RWPE1 (cell line): ENCODE data around the gene ELFN2.
"Not testable (repeated sequence)": the region's sequence is repeated elsewhere in the genome, so short reads cannot be mapped to it uniquely, and the experiment has no call there.

Experiments used
- CTCF ChIA-PET: fragments of 350-600 bp; sonication (Branson Sonifier 250); formaldehyde crosslinking; extraction: SDS; loops from one replicate; lab custom pipeline; 2021; lab: Yijun Ruan, JAX
- POLR2A ChIA-PET: fragments of 400-600 bp; formaldehyde crosslinking; extraction: SDS; loops from one replicate; lab custom pipeline; 2020; ENCODE audit warnings: antibody characterized with exemption; ENCODE audit not compliant: low non-redundant PET; lab: Yijun Ruan, JAX
- DNase-seq: peaks from one replicate; pipeline ENCODE4 v3.0.0; 2012; ENCODE audit warnings: low spot score
- H3K27ac ChIP-seq: fragments of 450-650 bp; 2 replicates; pipeline ENCODE4 v1.5.1; 2017
- TF ChIP-seq, protein P1 (sequence below): fragments of 450-650 bp; conservative IDR thresholded peaks from 2 replicates; pipeline ENCODE4 v1.5.1; 2017; ENCODE audit warnings: low read depth, mild to moderate bottlenecking

The ELFN2 gene

DNA sequence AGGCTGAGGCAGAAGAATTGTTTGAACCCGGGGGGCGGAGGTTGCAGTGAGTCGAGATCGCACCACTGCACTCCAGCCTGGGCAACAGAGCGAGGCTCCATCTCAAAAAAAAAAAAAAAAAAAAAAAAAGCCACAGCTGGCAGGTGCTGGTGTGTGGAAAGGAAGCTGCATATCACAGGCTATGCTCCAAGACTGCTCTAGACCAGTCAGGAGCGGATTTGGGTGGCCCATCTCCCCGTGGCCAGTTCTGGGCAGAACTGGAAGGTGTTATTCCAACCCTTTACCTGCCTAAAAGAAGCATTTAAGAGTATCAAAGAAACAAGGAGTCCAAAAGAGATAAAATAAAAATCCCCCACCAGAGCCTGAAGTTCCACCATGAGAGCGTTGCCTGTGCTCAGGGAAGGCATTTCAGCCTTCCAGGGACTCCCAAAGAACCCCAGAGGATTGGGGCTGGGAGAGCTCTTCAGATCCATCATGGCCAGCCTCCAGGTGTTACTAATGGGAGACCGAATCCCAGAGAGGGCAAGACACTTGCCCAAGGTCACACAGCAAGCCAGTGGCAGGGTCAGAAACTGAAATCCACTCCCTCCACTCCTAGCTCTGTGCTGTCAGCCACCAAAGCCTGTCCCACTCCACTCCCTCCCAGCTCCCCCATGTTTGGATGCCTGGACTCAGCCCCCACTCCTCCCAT lies 44.6 kb upstream of the ELFN2 start:
- TF ChIP-seq, protein P1, sequence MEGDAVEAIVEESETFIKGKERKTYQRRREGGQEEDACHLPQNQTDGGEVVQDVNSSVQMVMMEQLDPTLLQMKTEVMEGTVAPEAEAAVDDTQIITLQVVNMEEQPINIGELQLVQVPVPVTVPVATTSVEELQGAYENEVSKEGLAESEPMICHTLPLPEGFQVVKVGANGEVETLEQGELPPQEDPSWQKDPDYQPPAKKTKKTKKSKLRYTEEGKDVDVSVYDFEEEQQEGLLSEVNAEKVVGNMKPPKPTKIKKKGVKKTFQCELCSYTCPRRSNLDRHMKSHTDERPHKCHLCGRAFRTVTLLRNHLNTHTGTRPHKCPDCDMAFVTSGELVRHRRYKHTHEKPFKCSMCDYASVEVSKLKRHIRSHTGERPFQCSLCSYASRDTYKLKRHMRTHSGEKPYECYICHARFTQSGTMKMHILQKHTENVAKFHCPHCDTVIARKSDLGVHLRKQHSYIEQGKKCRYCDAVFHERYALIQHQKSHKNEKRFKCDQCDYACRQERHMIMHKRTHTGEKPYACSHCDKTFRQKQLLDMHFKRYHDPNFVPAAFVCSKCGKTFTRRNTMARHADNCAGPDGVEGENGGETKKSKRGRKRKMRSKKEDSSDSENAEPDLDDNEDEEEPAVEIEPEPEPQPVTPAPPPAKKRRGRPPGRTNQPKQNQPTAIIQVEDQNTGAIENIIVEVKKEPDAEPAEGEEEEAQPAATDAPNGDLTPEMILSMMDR = no peak
- H3K27ac ChIP-seq = no peak overlapping the region
- POLR2A ChIA-PET = no interaction called here
- CTCF ChIA-PET = interaction anchor here (0.6 to 2.2 kb wide), 8 partner anchors 8 to 884 kb away, joined by 3 to 8 read pairs (median 3); partner anchors contain the start of gene MFNG
- no peak for DNase-seq

DNA sequence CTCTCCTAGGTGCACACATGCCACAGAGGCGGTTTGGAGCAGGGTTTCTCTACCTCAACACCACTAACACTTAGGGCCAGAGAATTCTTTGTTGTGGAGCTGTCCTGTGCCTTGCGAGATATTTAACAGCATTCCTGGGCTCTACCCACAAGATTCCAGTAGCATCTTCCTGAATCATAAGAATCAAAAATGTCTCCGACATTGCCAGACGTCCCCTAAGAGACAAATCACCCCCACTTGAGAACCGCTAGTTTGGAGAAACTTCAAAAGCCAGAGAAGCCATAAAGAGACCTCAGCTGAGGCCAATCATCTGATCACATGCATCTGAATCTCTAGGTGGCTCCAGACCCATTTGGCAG lies 42.8 kb upstream of the ELFN2 start:
- CTCF ChIA-PET = no interaction called here
- TF ChIP-seq, protein P1 = no peak

DNA sequence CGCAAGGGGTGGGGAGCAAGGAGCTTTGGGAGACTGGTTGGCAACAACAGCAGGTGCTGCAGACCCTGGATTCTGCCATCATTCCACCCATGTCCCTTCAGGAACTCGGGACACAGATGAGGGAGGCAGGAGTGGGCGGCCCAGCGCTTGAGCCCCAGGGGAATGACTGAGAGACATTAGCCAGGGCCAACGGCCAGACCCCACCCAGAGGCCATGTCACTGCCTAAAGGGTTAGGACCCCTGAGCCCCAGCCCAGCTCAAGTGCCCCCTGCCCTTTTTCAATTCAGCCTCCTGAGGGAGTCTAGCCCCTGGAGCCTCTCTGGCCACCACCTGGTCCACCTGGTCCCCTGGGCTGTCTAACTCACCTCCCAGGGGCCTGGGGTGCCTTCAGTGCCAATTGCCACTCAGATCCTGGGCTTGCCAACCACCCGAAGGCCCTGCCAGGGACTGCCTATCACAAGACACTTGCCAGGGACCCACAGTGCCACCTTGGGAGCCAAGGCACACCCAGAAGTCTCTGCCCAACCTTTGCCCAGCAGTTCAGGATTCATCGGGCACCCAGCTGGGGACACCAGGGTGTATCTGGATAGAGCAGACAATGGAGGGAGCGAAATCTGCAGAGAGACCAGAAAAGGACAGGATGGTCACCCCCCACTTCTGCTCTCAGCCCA lies 42.3 kb upstream of the ELFN2 start:
- DNase-seq = no peak
- CTCF ChIA-PET = no interaction called here
- H3K27ac ChIP-seq = no peak overlapping the region
- TF ChIP-seq, protein P1 = no peak
- POLR2A ChIA-PET = no interaction called here

More for the DNA sequence above, 42.8 kb upstream of the ELFN2 start:
- no peak for DNase-seq
- H3K27ac ChIP-seq = no peak overlapping the region
- POLR2A ChIA-PET = no interaction called here

DNA sequence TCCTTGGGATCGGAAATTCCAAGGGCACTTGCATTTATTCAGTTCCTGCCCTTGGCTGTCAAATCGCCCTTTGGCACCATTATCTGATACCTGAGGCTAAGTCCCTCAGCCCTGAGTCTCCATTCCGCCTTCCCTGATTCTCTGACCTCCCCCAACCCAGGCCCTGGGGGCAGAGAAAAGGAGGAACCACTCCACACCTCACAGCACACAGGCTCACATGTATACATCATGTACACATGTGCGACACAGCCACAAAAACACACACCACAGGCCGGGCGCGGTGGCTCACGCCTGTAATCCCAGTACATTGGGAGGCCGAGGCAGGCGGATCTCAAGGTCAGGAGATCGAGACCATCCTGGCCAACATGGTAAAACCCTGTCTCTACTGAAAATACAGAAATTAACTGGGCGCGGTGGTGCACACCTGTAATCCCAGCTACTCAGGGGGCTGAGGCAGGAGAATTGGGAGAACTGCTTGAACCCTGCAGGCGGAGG lies 41.0 kb upstream of the ELFN2 start:
- POLR2A ChIA-PET, CTCF ChIA-PET, H3K27ac ChIP-seq, DNase-seq: not testable (repeated sequence)

DNA sequence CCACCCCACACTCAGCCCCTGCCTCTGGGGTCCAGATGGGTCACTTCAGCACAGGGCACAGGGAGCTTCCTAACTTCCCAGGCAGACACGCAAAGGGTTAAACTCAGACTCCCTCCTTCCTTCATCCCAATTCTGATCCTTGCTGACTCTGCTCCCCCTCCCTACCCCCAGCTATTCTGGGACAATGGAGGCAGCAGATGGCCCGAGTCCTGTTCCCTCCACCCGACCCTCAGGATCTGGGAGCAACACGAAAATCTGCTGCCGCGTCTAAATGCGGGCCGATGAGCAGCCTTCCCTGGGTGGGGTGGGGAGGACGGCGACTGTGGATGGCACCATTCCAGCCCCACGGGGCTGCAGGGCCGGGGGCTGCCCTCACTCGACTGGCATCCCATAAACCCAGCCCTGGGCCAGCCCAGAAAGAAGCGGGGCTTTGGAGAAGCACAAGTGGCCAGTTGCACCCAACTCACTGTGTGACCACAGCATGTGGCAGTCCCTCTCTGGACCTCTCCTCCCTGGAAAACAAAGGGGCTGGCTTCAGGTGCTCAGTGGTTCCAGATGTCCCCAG lies 40.2 kb upstream of the ELFN2 start:
- POLR2A ChIA-PET = no interaction called here
- CTCF ChIA-PET = no interaction called here
- H3K27ac ChIP-seq = no peak overlapping the region
- TF ChIP-seq, protein P1 = no peak
- DNase-seq = no peak

DNA sequence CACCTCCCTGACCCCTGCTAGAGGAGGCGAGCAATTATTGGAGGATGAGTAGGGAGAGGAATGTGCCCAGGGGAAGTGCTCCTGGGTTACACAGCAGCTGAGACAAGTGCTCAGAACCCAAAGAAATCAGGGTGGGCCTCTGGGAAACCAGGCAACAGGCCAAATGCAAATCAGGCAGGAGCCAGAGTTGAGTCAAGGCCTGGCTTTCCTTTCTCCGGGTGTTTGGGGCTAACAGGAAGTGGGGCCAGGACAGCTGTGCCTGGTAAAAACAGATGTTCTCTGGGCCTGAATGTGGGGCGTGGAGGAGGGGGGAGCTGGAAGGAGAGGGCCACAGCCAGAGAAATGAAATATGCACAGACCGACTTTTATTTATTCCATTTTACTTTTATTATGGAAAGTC lies 36.9 kb upstream of the ELFN2 start:
- ChIA-PET CTCF (interaction anchor here (0.7 kb wide), 1 partner anchor 285 kb away, joined by 3 read pairs; no protein-coding TSS in a partner anchor), POLR2A (no interaction called here)
- H3K27ac ChIP-seq = no peak overlapping the region
- TF ChIP-seq, protein P1 = no peak
- DNase-seq = no peak
